HCT116 (cell line): Measurements from ENCODE around the gene STPG3. TPM values are rescaled to one million over a fixed set of nuclear protein-coding genes. Genes with fewer than 3 reads are reported as not detected.
A peak's percentile ranks its signal among the peaks of the same experiment; 100 is the strongest.

Experiments
- ATAC-seq: fragments of 200-7000 bp; cut with Tn5 transposase; 2 replicates; pipeline ENCODE4 v1.9.1; 2020; ENCODE audit warnings: mild to moderate bottlenecking, moderate library complexity
- BruUV-seq: library from RNA; stranded (reverse); fragments of 400-500 nt; replicated peaks from 2 replicates; lab custom pipeline; 2021; lab: Mats Ljungman, UMichigan
- CTCF ChIA-PET: fragments of 300-600 bp; sonication (Branson Sonifier 250); formaldehyde crosslinking; loops from one replicate; lab custom pipeline; 2021; ENCODE audit warnings: antibody characterized with exemption; lab: Charles Lee
- POLR2A ChIA-PET: fragments of 300-600, 350-600 bp; sonication (Branson Sonifier 250); formaldehyde crosslinking; loops from one replicate; lab custom pipeline; 2021; ENCODE audit warnings: antibody characterized with exemption; lab: Charles Lee
- RAD21 ChIA-PET, 2 experiments: fragments of 300-600 bp; sonication (Branson Sonifier 250); formaldehyde crosslinking; loops; one replicate each; lab custom pipeline; 2023; ENCODE audit warnings: low total read pairs in 2 of 2; ENCODE audit not compliant: uncharacterized antibody in 2 of 2, unreplicated experiment in 2 of 2, low non-redundant PET in 1 of 2; lab: Charles Lee
- DNase-seq: peaks from one replicate; pipeline ENCODE4 v3.0.0-alpha.2; 2010; ENCODE audit warnings: low read depth, low spot score
- H2AFZ ChIP-seq: fragments of 200-600 bp; shearing (Covaris generic), sonication (generic); 2 replicates; pipeline ENCODE4 v1.6.1; 2017; ENCODE audit warnings: low read depth, mixed run types, mixed read lengths, antibody characterized with exemption, low read length; ENCODE audit not compliant: poor library complexity, severe bottlenecking
- H3K27ac ChIP-seq: 2 replicates; pipeline ENCODE4 v1.5.1; 2012; ENCODE audit warnings: low read depth, low read length
- H3K27me3 ChIP-seq: fragments of 200-600 bp; sonication (generic); 2 replicates; pipeline ENCODE4 v1.6.1; 2016; ENCODE audit warnings: mixed run types, low read length, mixed read lengths; ENCODE audit not compliant: insufficient read depth
- H3K36me3 ChIP-seq, 2 experiments: fragments of 200-500 bp in 1 of 2; fragments of 200-600 bp in 1 of 2; sonication (Bioruptor generic) in 1 of 2; sonication (generic) in 1 of 2; 2 replicates each; pipeline versions ENCODE4 v1.5.1 to v1.6.1; 2014 to 2016; ENCODE audit warnings: low read length in 2 of 2, inconsistent platforms in 1 of 2, mixed read lengths in 1 of 2, mixed run types in 1 of 2; ENCODE audit not compliant: insufficient read depth in 2 of 2, control insufficient read depth in 1 of 2
- H3K4me1 ChIP-seq, 2 experiments: fragments of 200-600 bp in 1 of 2; sonication (generic) in 1 of 2; 2 replicates each; pipeline versions ENCODE4 v1.5.1 to v1.6.1; 2012 to 2017; ENCODE audit warnings: low read length in 2 of 2, inconsistent platforms in 1 of 2, mild to moderate bottlenecking in 1 of 2, mixed read lengths in 1 of 2, mixed run types in 1 of 2, moderate library complexity in 1 of 2; ENCODE audit not compliant: insufficient read depth in 2 of 2, control insufficient read depth in 1 of 2
- H3K4me2 ChIP-seq: fragments of 200-600 bp; sonication (generic); 2 replicates; pipeline ENCODE4 v1.6.1; 2017; ENCODE audit warnings: mixed run types, low read length, mixed read lengths
- H3K4me3 ChIP-seq, 2 experiments: fragments of 200-600 bp in 1 of 2; sonication (generic) in 1 of 2; replicated peaks in 1 of 2; 2 replicates each; pipeline ENCODE4 v1.5.1; 2011 to 2016; ENCODE audit warnings: low read length in 2 of 2, control low read depth in 1 of 2, low read depth in 1 of 2, mild to moderate bottlenecking in 1 of 2, mixed read lengths in 1 of 2, mixed run types in 1 of 2
- H3K79me2 ChIP-seq: fragments of 200-600 bp; sonication (generic); 2 replicates; pipeline ENCODE4 v1.6.1; 2017; ENCODE audit warnings: mild to moderate bottlenecking, mixed run types, low read length, moderate library complexity, mixed read lengths; ENCODE audit not compliant: insufficient read depth
- H3K9ac ChIP-seq: fragments of 200-600 bp; sonication (generic); 2 replicates; pipeline ENCODE4 v1.6.1; 2016; ENCODE audit warnings: low read length, mixed read lengths
- H3K9me2 ChIP-seq: fragments of 200-600 bp; sonication (generic), shearing (Covaris generic); 2 replicates; pipeline ENCODE4 v1.6.1; 2017; ENCODE audit warnings: mixed run types, mild to moderate bottlenecking, moderate library complexity; ENCODE audit not compliant: insufficient read depth
- H3K9me3 ChIP-seq, 2 experiments: fragments of 200-500 bp in 1 of 2; fragments of 200-600 bp in 1 of 2; sonication (Bioruptor generic) in 1 of 2; sonication (generic) in 1 of 2; 2 replicates each; pipeline ENCODE4 v1.6.1; 2014 to 2017; ENCODE audit warnings: low read length in 2 of 2, mixed read lengths in 2 of 2, inconsistent platforms in 1 of 2, low read depth in 1 of 2, mild to moderate bottlenecking in 1 of 2, mixed run types in 1 of 2, moderate library complexity in 1 of 2; ENCODE audit not compliant: control insufficient read depth in 1 of 2, insufficient read depth in 1 of 2
- H4K20me1 ChIP-seq: fragments of 200-600 bp; sonication (generic), shearing (Covaris generic); 2 replicates; pipeline ENCODE4 v1.6.1; 2017; ENCODE audit warnings: mixed run types, mild to moderate bottlenecking, moderate library complexity; ENCODE audit not compliant: insufficient read depth
- CEBPB ChIP-seq: IDR thresholded peaks from 2 replicates; pipeline ENCODE4 v1.6.1; 2012; ENCODE audit warnings: low read depth
- FOSL1 ChIP-seq: IDR thresholded peaks from 2 replicates; pipeline ENCODE4 v1.6.1; 2012; ENCODE audit warnings: low read depth
- POLR2A ChIP-seq: IDR thresholded peaks from 2 replicates; pipeline ENCODE4 v1.7.0; 2011; ENCODE audit warnings: borderline replicate concordance; ENCODE audit not compliant: insufficient read depth, insufficient read length; ENCODE audit errors: extremely low read depth
- POLR2AphosphoS5 ChIP-seq: IDR thresholded peaks from 2 replicates; pipeline ENCODE4 v1.6.1; 2011; ENCODE audit warnings: mild to moderate bottlenecking, low read depth, low read length, moderate library complexity
- TCF7L2 ChIP-seq: IDR thresholded peaks from 2 replicates; pipeline ENCODE4 v1.7.0; 2011; ENCODE audit warnings: borderline replicate concordance, inconsistent platforms; ENCODE audit not compliant: insufficient read depth, insufficient read length; ENCODE audit errors: extremely low read depth
- YY1 ChIP-seq: IDR thresholded peaks from 2 replicates; pipeline ENCODE4 v1.6.1; 2011; ENCODE audit warnings: low read length, low read depth, moderate library complexity, mild to moderate bottlenecking; ENCODE audit not compliant: insufficient replicate concordance; ENCODE audit errors: extremely low read depth
- ZFX ChIP-seq: fragments of 450-650 bp; IDR thresholded peaks from 2 replicates; pipeline ENCODE4 v1.6.1; 2017
- intact Hi-C: fragments of 100-400 bp; cut with micrococcal nuclease; formaldehyde crosslinking; loops from 2 replicates; pipeline ENCODE4 v1.10.0; 2022
- total RNA-seq: library from RNA; stranded (reverse); gene quantifications from one replicate; pipeline ENCODE4 v1.2.1, GENCODE V29; 2021; ENCODE audit not compliant: unreplicated experiment
- TF ChIP-seq, protein P1 (sequence below): IDR thresholded peaks from 2 replicates; pipeline ENCODE4 v1.6.1; 2011; ENCODE audit warnings: mild to moderate bottlenecking, low read length, moderate library complexity; ENCODE audit not compliant: insufficient replicate concordance; ENCODE audit errors: extremely low read depth

The STPG3 gene
- total RNA-seq, 1 experiment from 2014 or later: not detected

DNA sequence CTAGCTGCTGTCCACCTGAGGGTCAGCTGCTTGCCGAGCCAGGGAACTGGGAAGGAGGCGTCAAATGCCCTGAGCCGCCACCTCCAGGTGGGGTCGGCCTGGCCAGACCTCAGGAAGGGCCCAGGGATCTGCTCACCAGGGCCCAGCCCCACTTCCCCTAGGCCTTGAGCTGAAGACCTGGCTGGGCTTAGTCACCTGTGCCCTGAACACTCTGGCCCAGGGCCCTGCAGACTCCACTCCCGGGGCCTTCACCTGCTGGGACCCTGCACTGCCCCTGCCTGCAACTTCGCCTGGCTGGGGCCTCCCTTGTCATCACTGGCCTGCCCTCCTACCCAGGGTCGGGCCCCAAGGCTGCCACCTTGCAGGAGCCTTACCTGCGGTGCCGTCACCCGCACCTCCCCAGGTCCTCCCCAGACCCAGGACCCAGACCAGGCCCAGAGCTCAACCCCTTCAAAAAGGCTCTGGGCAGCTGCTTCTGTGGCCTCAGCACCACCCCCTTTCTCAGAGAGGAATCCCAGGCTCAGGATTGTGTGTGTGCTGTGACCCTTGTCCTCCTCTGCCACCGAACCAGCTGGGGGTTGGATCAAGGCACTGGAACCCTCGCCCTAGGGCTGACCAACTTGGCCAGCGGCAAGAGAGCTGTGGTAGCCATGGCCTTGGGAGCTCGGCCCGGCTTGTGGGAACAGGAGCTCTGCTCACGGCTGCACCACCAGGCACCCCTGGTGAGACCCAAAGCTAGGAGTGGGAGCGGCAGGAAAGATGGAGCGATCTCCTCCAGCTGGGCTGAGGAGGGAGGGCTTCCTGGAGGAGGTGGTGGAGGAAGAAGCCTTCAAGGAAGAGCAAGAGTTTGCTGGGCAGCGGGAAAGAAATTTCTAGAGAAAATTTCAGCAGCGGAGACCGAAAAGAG lies 2.9 kb downstream of the STPG3 start:
- peak overlapping the region; percentile 91 for H3K27ac ChIP-seq
- peaks cover 13 to 18% of the 10 kb centered on the region in 2 experiments for H3K36me3 ChIP-seq
- H4K20me1 ChIP-seq: no peaks in the 10 kb centered on the region
- no peak for DNase-seq
- ChIA-PET CTCF (interaction anchor here (1.0 to 1.5 kb wide), 7 partner anchors 13 to 187 kb away, joined by 3 to 6 read pairs (median 4); partner anchors contain the start of genes ANAPC2, NRARP, SSNA1 and TUBB4B), POLR2A (interaction anchor here (0.6 to 5.9 kb wide), 4 partner anchors 10 to 63 kb away, joined by 3 to 39 read pairs (median 9); partner anchors contain the start of gene TUBB4B), RAD21 (no interaction called here)
- peaks cover 32% of the 10 kb centered on the region for H3K79me2 ChIP-seq
- no peaks in the 10 kb centered on the region for H3K9me3 ChIP-seq
- no peak for ATAC-seq
- H3K9ac ChIP-seq: peak overlapping the region; percentile 88
- no peak overlapping the region for H2AFZ ChIP-seq
- H3K4me3 ChIP-seq: peak overlapping the region; percentile 78 to 100
- H3K4me2 ChIP-seq: peak overlapping the region; percentile 93
- intact Hi-C loops: no loop called here
- peaks cover 21 to 42% of the 10 kb centered on the region in 2 experiments for H3K4me1 ChIP-seq
- H3K9me2 ChIP-seq: no peaks in the 10 kb centered on the region
- BruUV-seq: TSS peak; percentile 47
- no peaks in the 10 kb centered on the region for H3K27me3 ChIP-seq
- TF ChIP-seq ZFX (peak; percentile 26; the same call in 1 of the 2 replicates), FOSL1 (no peak)

DNA sequence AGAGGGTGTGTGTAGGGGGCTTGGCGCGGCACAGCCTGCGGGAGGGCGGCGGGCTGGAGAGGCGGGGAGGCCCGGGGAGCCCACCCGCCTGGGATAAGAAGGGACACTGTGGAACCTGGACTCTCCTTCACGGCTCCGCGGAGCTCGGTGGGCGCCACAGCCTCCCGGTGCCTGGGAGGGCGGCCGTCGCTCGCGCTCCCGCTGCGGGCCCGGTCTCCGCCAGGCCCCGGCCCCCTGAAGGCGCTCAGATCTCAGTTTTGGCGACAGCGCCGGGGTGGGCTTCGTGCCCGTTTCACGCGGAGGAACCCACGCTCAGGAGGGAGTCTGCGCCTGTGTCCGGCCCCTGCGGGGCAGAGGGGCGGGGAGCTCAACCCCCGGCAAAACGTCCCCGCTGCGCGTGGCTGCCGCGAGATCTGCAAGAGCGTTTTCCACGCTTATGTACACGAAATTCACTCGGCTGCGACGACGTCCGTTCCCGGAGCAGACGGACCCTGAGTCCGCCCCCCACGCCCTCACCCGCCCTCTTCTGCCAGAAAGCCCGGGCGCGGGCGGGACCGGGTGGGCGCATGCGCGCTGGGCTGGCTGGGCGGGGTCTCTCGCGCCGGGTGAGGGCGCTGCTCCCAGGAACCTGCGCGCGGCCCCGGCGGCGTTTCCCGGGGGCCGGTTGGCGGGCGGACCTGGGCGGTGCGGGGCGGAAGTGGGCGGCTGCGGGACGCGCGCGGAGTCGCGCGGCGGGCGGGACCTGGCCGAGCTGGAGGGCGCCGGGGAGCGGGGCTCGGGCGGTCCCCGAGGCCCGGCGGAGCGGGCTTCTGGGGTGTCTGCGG lies 3.8 kb downstream of the STPG3 start, which contains the start of gene NELFB:
Gene NELFB (plus strand): TSS at position 704 of the 824 bp plus-strand sequence.
- ATAC-seq (peak; percentile 86), DNase-seq (no peak)
- TF ChIP-seq POLR2A: peak; percentile 50
- peak; percentile 81 for TF ChIP-seq POLR2AphosphoS5
- TF ChIP-seq TCF7L2: peak; percentile 39
- TF ChIP-seq, protein P1, sequence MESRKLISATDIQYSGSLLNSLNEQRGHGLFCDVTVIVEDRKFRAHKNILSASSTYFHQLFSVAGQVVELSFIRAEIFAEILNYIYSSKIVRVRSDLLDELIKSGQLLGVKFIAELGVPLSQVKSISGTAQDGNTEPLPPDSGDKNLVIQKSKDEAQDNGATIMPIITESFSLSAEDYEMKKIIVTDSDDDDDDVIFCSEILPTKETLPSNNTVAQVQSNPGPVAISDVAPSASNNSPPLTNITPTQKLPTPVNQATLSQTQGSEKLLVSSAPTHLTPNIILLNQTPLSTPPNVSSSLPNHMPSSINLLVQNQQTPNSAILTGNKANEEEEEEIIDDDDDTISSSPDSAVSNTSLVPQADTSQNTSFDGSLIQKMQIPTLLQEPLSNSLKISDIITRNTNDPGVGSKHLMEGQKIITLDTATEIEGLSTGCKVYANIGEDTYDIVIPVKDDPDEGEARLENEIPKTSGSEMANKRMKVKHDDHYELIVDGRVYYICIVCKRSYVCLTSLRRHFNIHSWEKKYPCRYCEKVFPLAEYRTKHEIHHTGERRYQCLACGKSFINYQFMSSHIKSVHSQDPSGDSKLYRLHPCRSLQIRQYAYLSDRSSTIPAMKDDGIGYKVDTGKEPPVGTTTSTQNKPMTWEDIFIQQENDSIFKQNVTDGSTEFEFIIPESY: peak; percentile 21
- TF ChIP-seq CEBPB: no peak
- peak; percentile 67 for TF ChIP-seq YY1
- peak within 1 kb of the TSS; percentile 93 for H3K4me2 ChIP-seq
- no peaks in the 10 kb centered on the region for H3K27me3 ChIP-seq
- peak within 1 kb of the TSS; percentile 88 for H3K9ac ChIP-seq
- POLR2A ChIA-PET: interaction anchor here (0.6 to 5.9 kb wide), 5 partner anchors 10 to 64 kb away, joined by 3 to 39 read pairs (median 5); partner anchors contain the start of genes TOR4A and TUBB4B
- H2AFZ ChIP-seq: peak within 1 kb of the TSS; percentile 45
- peak within 1 kb of the TSS; percentile 91 for H3K27ac ChIP-seq
- no peaks in the 10 kb centered on the region for H3K9me3 ChIP-seq
- H3K79me2 ChIP-seq: peaks cover 36% of the 10 kb centered on the region
- RAD21 ChIA-PET: no interaction called here
- peak within 1 kb of the TSS; percentile 97 to 100 for H3K4me3 ChIP-seq
- CTCF ChIA-PET: interaction anchor here (1.0 to 1.5 kb wide), 6 partner anchors 14 to 187 kb away, joined by 3 to 6 read pairs (median 4); partner anchors contain the start of genes ANAPC2, NRARP, SSNA1 and TUBB4B
- BruUV-seq: no TSS peak
- no peaks in the 10 kb centered on the region for H3K9me2 ChIP-seq
- intact Hi-C loops: loop anchor here (1.0 kb wide), 1 partner anchor 14 kb away; the partner anchor contains the start of gene TUBB4B
- no peaks in the 10 kb centered on the region for H4K20me1 ChIP-seq
- H3K4me1 ChIP-seq: peaks cover 21 to 42% of the 10 kb centered on the region in 2 experiments
- peaks cover 17 to 22% of the 10 kb centered on the region in 2 experiments for H3K36me3 ChIP-seq
